Mammary epithelial cell (primary cell): Measurements from ENCODE around the gene ACOT9.

Source experiments
- EZH2 ChIP-seq: IDR thresholded peaks from 2 replicates; pipeline ENCODE4 v1.6.1; 2012; ENCODE audit warnings: low read length, inconsistent platforms, borderline replicate concordance
- TF ChIP-seq, protein P1 (sequence below), 2 donors: IDR thresholded peaks in 1 of 2; conservative IDR thresholded peaks in 1 of 2; 2 replicates each; pipeline ENCODE4 v1.5.1; 2011 to 2012; ENCODE audit warnings: inconsistent platforms in 2 of 2, low read length in 2 of 2, mild to moderate bottlenecking in 2 of 2, control low read depth in 1 of 2, low read depth in 1 of 2; ENCODE audit not compliant: insufficient read depth in 1 of 2; ENCODE audit errors: extremely low read depth in 1 of 2

GRCh38 chrX:23732704-23733103, 10.4 kb downstream of the ACOT9 start:
- TF ChIP-seq EZH2, result no peak
- TF ChIP-seq, protein P1, sequence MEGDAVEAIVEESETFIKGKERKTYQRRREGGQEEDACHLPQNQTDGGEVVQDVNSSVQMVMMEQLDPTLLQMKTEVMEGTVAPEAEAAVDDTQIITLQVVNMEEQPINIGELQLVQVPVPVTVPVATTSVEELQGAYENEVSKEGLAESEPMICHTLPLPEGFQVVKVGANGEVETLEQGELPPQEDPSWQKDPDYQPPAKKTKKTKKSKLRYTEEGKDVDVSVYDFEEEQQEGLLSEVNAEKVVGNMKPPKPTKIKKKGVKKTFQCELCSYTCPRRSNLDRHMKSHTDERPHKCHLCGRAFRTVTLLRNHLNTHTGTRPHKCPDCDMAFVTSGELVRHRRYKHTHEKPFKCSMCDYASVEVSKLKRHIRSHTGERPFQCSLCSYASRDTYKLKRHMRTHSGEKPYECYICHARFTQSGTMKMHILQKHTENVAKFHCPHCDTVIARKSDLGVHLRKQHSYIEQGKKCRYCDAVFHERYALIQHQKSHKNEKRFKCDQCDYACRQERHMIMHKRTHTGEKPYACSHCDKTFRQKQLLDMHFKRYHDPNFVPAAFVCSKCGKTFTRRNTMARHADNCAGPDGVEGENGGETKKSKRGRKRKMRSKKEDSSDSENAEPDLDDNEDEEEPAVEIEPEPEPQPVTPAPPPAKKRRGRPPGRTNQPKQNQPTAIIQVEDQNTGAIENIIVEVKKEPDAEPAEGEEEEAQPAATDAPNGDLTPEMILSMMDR (conservative IDR thresholded peaks at IDR 0.05 in 1 of 2, IDR thresholded peaks at IDR 0.05 in 1 of 2; ENCODE audit: extremely low read depth in 1 of 2, insufficient read depth in 1 of 2, low read depth in 1 of 2, low read length in 2 of 2), result no peak
